Right atrium auricular region (tissue), 2 donors: ENCODE results near the gene ACTRT2. TPM values are rescaled to one million over a fixed set of nuclear protein-coding genes. Genes with fewer than 3 reads are reported as not detected.

Experiments used
- DNase-seq: peaks from one replicate; pipeline ENCODE4 v3.0.0-alpha.2; 2019; ENCODE audit warnings: low spot score
- H3K27ac ChIP-seq, 2 donors: fragments of 200-600 bp; sonication (generic); 1 replicate in 1 of 2; 2 replicates in 1 of 2; pipeline ENCODE4 v1.5.1; 2016 to 2019
- H3K27me3 ChIP-seq, 2 donors: fragments of 200-600 bp; sonication (generic); one replicate each; pipeline versions ENCODE4 v1.5.1 to v1.6.0; 2017 to 2019
- H3K36me3 ChIP-seq: fragments of 200-600 bp; sonication (generic); one replicate; pipeline ENCODE4 v1.5.1; 2016
- H3K4me1 ChIP-seq, 2 donors: fragments of 200-600 bp; sonication (generic); one replicate each; pipeline versions ENCODE4 v1.5.1 to v1.6.0; 2017 to 2019
- H3K4me3 ChIP-seq, 2 donors: fragments of 200-600 bp; sonication (generic); 1 replicate in 1 of 2; 2 replicates in 1 of 2; pipeline ENCODE4 v1.5.1; 2017 to 2019; ENCODE audit warnings: mild to moderate bottlenecking in 1 of 2, moderate library complexity in 1 of 2
- H3K9me3 ChIP-seq, 2 donors: fragments of 200-600 bp; sonication (generic); one replicate each; pipeline ENCODE4 v1.5.1; 2019
- CTCF ChIP-seq, 2 donors: fragments of 200-600 bp; sonication (generic); IDR thresholded peaks; one replicate each; pipeline ENCODE4 v1.5.1; 2019; ENCODE audit warnings: antibody characterized with exemption in 2 of 2
- total RNA-seq, 2 donors: library from RNA; depleted of rRNA; stranded (reverse); fragments of >200 nt; gene quantifications; one replicate each; pipeline ENCODE4 v1.1.0, GENCODE V29; 2016

ACTRT2 gene
- total RNA-seq, 2 donors from 2014 or later, result not detected

GRCh38 chr1:3067301-3067670 is 46.0 kb downstream of the ACTRT2 start:
- no peak for DNase-seq
- H3K36me3 ChIP-seq, result no peaks in the 10 kb centered on the region
- no peak for TF ChIP-seq CTCF (IDR thresholded peaks at IDR 0.05)
- H3K27me3 ChIP-seq, result peaks cover 26 to 58% of the 10 kb centered on the region in 2 donors
- H3K27ac ChIP-seq, result no peak overlapping the region
- no peaks in the 10 kb centered on the region for H3K9me3 ChIP-seq
- no peak overlapping the region for H3K4me3 ChIP-seq
- peaks cover 0 to 49% of the 10 kb centered on the region in 2 donors for H3K4me1 ChIP-seq

DNA sequence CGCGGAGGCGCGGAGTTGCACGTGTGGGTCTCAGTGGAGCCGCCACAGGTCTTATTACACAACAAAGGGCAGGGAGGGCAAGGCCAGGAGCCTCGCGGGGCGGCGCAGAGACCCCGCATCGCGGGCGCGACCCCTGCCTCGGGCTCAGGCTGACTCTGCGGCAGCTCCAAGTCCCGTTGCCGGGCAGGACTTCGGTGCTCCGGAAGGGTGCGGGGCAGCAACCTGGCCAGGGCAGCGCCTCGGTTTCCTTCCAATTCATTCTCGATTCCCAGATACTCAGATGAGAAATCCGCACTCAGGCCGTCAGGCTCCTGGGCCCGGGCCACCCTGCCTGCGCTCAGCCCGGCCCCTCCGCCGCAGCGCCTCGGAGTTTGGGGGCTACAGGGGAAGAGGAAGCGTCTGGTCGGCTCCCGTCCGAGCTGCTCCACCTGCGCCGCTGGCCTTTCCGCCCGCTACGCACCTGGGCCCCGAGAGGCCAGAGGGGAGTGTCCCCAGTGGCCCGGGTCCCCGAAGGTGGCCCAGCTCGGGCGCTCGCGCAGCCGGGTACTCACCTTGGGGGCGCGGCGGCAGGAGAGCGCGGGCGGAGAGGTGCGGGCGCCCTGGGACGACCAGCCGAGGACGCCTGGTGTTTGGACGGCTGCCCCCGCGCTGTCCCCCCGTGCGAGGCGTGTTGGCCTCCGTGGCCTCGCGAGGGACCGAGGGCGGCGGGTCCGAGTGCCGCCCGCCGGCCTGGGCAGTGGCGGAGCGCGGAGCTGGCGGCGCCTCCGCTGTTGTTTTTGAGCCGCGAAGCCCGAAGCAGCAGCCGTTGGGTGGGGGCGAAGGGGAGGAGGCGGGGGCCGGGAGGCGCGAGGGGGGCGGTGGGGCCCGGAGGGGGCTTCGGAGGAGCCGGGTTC is 46.6 kb downstream of the ACTRT2 start:
- no peaks in the 10 kb centered on the region for H3K36me3 ChIP-seq
- H3K27me3 ChIP-seq, result peaks cover 27 to 56% of the 10 kb centered on the region in 2 donors
- no peak for TF ChIP-seq CTCF (IDR thresholded peaks at IDR 0.05)
- H3K4me3 ChIP-seq, result peak overlapping the region; percentile 37 to 49
- H3K9me3 ChIP-seq, result no peaks in the 10 kb centered on the region
- H3K27ac ChIP-seq, result peak overlapping the region; percentile 17 to 29
- no peak for DNase-seq
- peaks cover 0 to 44% of the 10 kb centered on the region in 2 donors for H3K4me1 ChIP-seq

DNA sequence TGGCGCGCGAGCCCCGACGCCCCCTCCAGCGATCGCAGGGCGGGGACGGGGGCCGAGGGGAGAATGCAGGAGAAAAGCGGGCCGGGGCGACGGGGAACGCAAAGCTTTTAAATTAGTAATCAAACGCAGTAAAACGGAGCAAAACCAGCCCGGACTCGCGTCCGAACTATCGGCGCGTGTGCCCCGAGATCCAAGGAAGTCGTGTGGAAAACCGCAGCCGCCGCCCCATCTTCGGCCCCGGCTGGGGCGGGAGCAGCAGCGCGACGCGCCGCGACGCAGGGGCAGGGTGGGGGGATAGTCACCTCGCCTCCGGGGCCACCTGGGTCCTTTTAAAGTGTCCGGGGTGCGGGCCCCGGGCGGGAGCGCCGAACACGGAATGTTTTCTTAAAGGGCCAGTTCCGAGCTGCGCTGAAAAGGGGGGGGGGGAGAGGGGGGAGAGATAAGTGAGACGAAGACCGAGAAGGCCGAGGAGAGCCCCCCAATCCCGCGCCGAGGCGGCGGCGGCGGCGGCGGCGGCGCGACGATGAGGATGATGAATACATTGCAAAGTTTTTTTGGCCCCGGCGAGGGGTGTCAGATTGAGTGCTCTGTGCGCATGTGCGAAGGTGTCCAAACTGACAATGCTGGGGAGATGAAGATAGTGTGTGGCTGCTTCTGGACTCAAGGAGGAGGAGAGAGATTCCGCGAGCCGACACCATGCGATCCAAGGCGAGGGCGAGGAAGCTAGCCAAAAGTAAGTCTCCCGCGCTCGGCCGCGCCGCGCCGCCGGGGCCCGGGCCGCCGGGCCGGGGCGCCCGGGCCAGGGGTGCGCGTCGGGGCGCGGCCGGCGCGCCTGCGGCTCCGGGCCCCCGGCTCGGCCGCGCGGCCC is 47.5 kb downstream of the ACTRT2 start, which contains the start of gene PRDM16:
PRDM16 (plus strand) TSS at position 640 of the 868 bp plus-strand sequence; CDS start at position 697, 57 bp downstream.
- no peak for TF ChIP-seq CTCF (IDR thresholded peaks at IDR 0.05)
- H3K4me1 ChIP-seq, result peaks cover 0 to 41% of the 10 kb centered on the region in 2 donors

GRCh38 chr1:3069491-3070308 is 48.4 kb downstream of the ACTRT2 start:
- Histone ChIP-seq H3K27ac (peak overlapping the region; percentile 41 to 46), H3K27me3 (peaks cover 15 to 44% of the 10 kb centered on the region in 2 donors), H3K4me3 (peak overlapping the region; percentile 59 to 68), H3K9me3 (no peaks in the 10 kb centered on the region), H3K4me1 (peaks cover 0 to 38% of the 10 kb centered on the region in 2 donors), H3K36me3 (no peaks in the 10 kb centered on the region)
- DNase-seq, result no peak
- TF ChIP-seq CTCF (IDR thresholded peaks at IDR 0.05), result peak; percentile 26 to 50

More for the DNA sequence above, 47.5 kb downstream of the ACTRT2 start, which contains the start of gene PRDM16:
- Histone ChIP-seq H3K27ac (peak within 1 kb of the TSS; percentile 41 to 46), H3K27me3 (peaks cover 19 to 50% of the 10 kb centered on the region in 2 donors), H3K36me3 (no peaks in the 10 kb centered on the region), H3K4me3 (peak within 1 kb of the TSS; percentile 59 to 68), H3K9me3 (no peaks in the 10 kb centered on the region)
- DNase-seq, result no peak

DNA sequence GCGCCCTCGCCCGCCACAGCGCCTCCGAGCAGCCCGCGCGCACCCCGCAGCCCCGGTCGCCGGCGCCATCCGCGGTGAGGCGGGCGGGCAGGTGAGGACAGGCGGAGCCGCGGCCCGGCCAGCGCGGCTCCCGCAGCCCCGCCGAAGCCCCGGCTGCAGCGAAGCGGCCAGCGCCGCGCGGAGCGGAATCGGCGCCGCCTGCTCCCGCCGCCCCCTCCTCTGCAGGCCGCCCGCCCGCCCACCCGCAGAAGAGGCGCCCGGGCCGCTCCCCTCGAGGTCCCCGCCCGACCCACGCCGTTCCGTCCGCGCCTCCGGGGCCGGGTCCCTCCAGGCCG is 49.0 kb downstream of the ACTRT2 start:
- TF ChIP-seq CTCF (IDR thresholded peaks at IDR 0.05), result no peak
- Histone ChIP-seq H3K36me3 (no peaks in the 10 kb centered on the region), H3K9me3 (no peaks in the 10 kb centered on the region), H3K4me3 (peak overlapping the region; percentile 59 to 68), H3K4me1 (peaks cover 0 to 38% of the 10 kb centered on the region in 2 donors), H3K27ac (no peak overlapping the region), H3K27me3 (peaks cover 15 to 41% of the 10 kb centered on the region in 2 donors)
- no peak for DNase-seq
